IMR-90 (cell line): ENCODE results near the gene HIPK1. TPM values are rescaled to one million over a fixed set of nuclear protein-coding genes. Genes with fewer than 3 reads are reported as not detected.

Experiments
- ATAC-seq: fragments of 200-7000 bp; cut with Tn5 transposase; 2 replicates; pipeline ENCODE4 v1.9.1; 2020; ENCODE audit warnings: low read depth, mild to moderate bottlenecking, moderate library complexity
- BruUV-seq: library from RNA; stranded (reverse); fragments of 400-500 nt; replicated peaks from 2 replicates; lab custom pipeline; 2021; lab: Mats Ljungman, UMichigan
- CTCF ChIA-PET: fragments of 300-600 bp; formaldehyde crosslinking; extraction: SDS; loops from one replicate; lab custom pipeline; 2021; ENCODE audit warnings: antibody characterized with exemption; lab: Yijun Ruan, JAX
- POLR2A ChIA-PET: fragments of 300-600 bp; sonication (Branson Sonifier 250); formaldehyde crosslinking; loops from one replicate; lab custom pipeline; 2022; ENCODE audit warnings: antibody characterized with exemption; ENCODE audit not compliant: unreplicated experiment; lab: Charles Lee
- DNase-seq: peaks from one replicate; pipeline ENCODE4 v3.0.0; 2013
- H2AFZ ChIP-seq: replicated peaks from 2 replicates; pipeline ENCODE3; 2013; ENCODE audit warnings: low read length, mild to moderate bottlenecking; ENCODE audit not compliant: poor library complexity
- H2AK5ac ChIP-seq: 2 replicates; pipeline ENCODE4 v1.6.1; 2013; ENCODE audit warnings: low read depth, low read length, inconsistent platforms
- H2AK9ac ChIP-seq: replicated peaks from 2 replicates; pipeline ENCODE3; 2013; ENCODE audit warnings: mild to moderate bottlenecking, low read depth, low read length, moderate library complexity; ENCODE audit not compliant: poor library complexity
- H2BK120ac ChIP-seq: 2 replicates; pipeline ENCODE4 v1.6.1; 2013; ENCODE audit warnings: low read depth, low read length, inconsistent platforms
- H2BK15ac ChIP-seq: 3 replicates; pipeline ENCODE4 v1.6.1; 2013; ENCODE audit warnings: low read depth, low read length, inconsistent platforms
- H2BK20ac ChIP-seq: 2 replicates; pipeline ENCODE4 v1.6.1; 2013; ENCODE audit warnings: low read depth, mild to moderate bottlenecking, inconsistent platforms, low read length, moderate library complexity
- H2BK5ac ChIP-seq: 2 replicates; pipeline ENCODE4 v1.6.1; 2013; ENCODE audit warnings: mild to moderate bottlenecking, low read depth, low read length, inconsistent platforms; ENCODE audit not compliant: poor library complexity, severe bottlenecking
- H3K14ac ChIP-seq: replicated peaks from 2 replicates; pipeline ENCODE4 v1.6.1; 2013; ENCODE audit warnings: low read depth, low read length, inconsistent platforms
- H3K18ac ChIP-seq: 2 replicates; pipeline ENCODE4 v1.6.1; 2013; ENCODE audit warnings: low read depth, low read length, control low read depth
- H3K23ac ChIP-seq: 2 replicates; pipeline ENCODE4 v1.6.1; 2013; ENCODE audit warnings: low read depth, low read length, inconsistent platforms
- H3K27ac ChIP-seq: 2 replicates; pipeline ENCODE4 v1.5.1; 2013; ENCODE audit warnings: mild to moderate bottlenecking, control low read depth, low read length; ENCODE audit not compliant: insufficient read depth
- H3K27me3 ChIP-seq: 2 replicates; pipeline ENCODE4 v1.6.1; 2013; ENCODE audit warnings: low read length; ENCODE audit not compliant: control insufficient read depth, insufficient read depth
- H3K36me3 ChIP-seq: 2 replicates; pipeline ENCODE4 v1.6.1; 2013; ENCODE audit warnings: low read length, mixed read lengths; ENCODE audit not compliant: control insufficient read depth, insufficient read depth
- H3K4ac ChIP-seq: 2 replicates; pipeline ENCODE4 v1.6.1; 2013; ENCODE audit warnings: low read depth, low read length, inconsistent platforms
- H3K4me1 ChIP-seq: 2 replicates; pipeline ENCODE4 v1.6.1; 2013; ENCODE audit warnings: low read length, mixed read lengths; ENCODE audit not compliant: control insufficient read depth, insufficient read depth
- H3K4me2 ChIP-seq: 2 replicates; pipeline ENCODE4 v1.6.1; 2013; ENCODE audit warnings: low read depth, mild to moderate bottlenecking, control low read depth, low read length, moderate library complexity
- H3K4me3 ChIP-seq: 2 replicates; pipeline ENCODE4 v1.5.1; 2013; ENCODE audit warnings: low read depth, mild to moderate bottlenecking, control low read depth, low read length, moderate library complexity; ENCODE audit not compliant: insufficient read depth
- H3K56ac ChIP-seq: 2 replicates; pipeline ENCODE4 v1.6.1; 2013; ENCODE audit warnings: low read length, inconsistent platforms; ENCODE audit not compliant: insufficient read depth; ENCODE audit errors: extremely low read depth
- H3K79me1 ChIP-seq, 2 experiments: 2 replicates each; pipeline ENCODE4 v1.6.1; 2013; ENCODE audit warnings: low read length in 2 of 2, inconsistent platforms in 1 of 2, low read depth in 1 of 2
- H3K9ac ChIP-seq: 2 replicates; pipeline ENCODE4 v1.6.1; 2013; ENCODE audit warnings: low read depth, low read length, control low read depth
- H3K9me1 ChIP-seq: 2 replicates; pipeline ENCODE4 v1.6.1; 2013; ENCODE audit warnings: low read length, inconsistent platforms; ENCODE audit not compliant: insufficient read depth
- H3K9me3 ChIP-seq: 2 replicates; pipeline ENCODE4 v1.6.1; 2013; ENCODE audit warnings: low read length; ENCODE audit not compliant: control insufficient read depth, insufficient read depth
- H4K20me1 ChIP-seq: 2 replicates; pipeline ENCODE4 v1.6.1; 2013; ENCODE audit warnings: low read length, inconsistent platforms; ENCODE audit not compliant: insufficient read depth
- H4K5ac ChIP-seq: 2 replicates; pipeline ENCODE4 v1.6.1; 2013; ENCODE audit warnings: mild to moderate bottlenecking, low read depth, low read length, control low read depth
- H4K8ac ChIP-seq, 2 experiments: 2 replicates each; pipeline ENCODE4 v1.6.1; 2013; ENCODE audit warnings: low read depth in 2 of 2, low read length in 2 of 2, control low read depth in 1 of 2, inconsistent platforms in 1 of 2
- H4K91ac ChIP-seq: 2 replicates; pipeline ENCODE4 v1.6.1; 2013; ENCODE audit warnings: low read depth, low read length, inconsistent platforms; ENCODE audit not compliant: insufficient read depth
- BHLHE40 ChIP-seq: fragments of 150-350 bp; IDR thresholded peaks from 2 replicates; pipeline ENCODE4 v1.6.1; 2016; ENCODE audit warnings: mild to moderate bottlenecking, low read depth, low read length
- CEBPB ChIP-seq: IDR thresholded peaks from 2 replicates; pipeline ENCODE4 v1.6.1; 2012; ENCODE audit warnings: low read depth, low read length, improper control_type of control experiment
- CHD1 ChIP-seq: IDR thresholded peaks from 2 replicates; pipeline ENCODE4 v1.6.1; 2012; ENCODE audit warnings: low read depth, low read length, improper control_type of control experiment
- FOS ChIP-seq: fragments of 150-350 bp; IDR thresholded peaks from 2 replicates; pipeline ENCODE4 v1.6.1; 2016; ENCODE audit warnings: low read depth, low read length
- MAFK ChIP-seq: IDR thresholded peaks from 2 replicates; pipeline ENCODE4 v1.6.1; 2012; ENCODE audit warnings: low read depth, low read length, improper control_type of control experiment
- MAZ ChIP-seq: IDR thresholded peaks from 2 replicates; pipeline ENCODE4 v1.6.1; 2012; ENCODE audit warnings: low read depth, mild to moderate bottlenecking, low read length, improper control_type of control experiment, moderate library complexity, borderline replicate concordance
- MXI1 ChIP-seq: IDR thresholded peaks from 2 replicates; pipeline ENCODE4 v1.6.1; 2012; ENCODE audit warnings: low read depth, mild to moderate bottlenecking, low read length, moderate library complexity, borderline replicate concordance
- NFE2L2 ChIP-seq: fragments of 150-350 bp; IDR thresholded peaks from 2 replicates; pipeline ENCODE4 v1.6.1; 2016; ENCODE audit warnings: low read depth, mild to moderate bottlenecking, low read length
- POLR2A ChIP-seq: IDR thresholded peaks from 2 replicates; pipeline ENCODE4 v1.6.1; 2012; ENCODE audit warnings: mild to moderate bottlenecking, low read depth, low read length
- RAD21 ChIP-seq: IDR thresholded peaks from 2 replicates; pipeline ENCODE4 v1.6.1; 2012; ENCODE audit warnings: low read length, improper control_type of control experiment
- RCOR1 ChIP-seq: IDR thresholded peaks from 2 replicates; pipeline ENCODE4 v1.6.1; 2012; ENCODE audit warnings: mild to moderate bottlenecking, low read length, improper control_type of control experiment; ENCODE audit not compliant: insufficient replicate concordance
- RFX5 ChIP-seq: IDR thresholded peaks from 2 replicates; pipeline ENCODE4 v1.8.0; 2012; ENCODE audit warnings: low read depth, mild to moderate bottlenecking, low read length, moderate library complexity
- SMC3 ChIP-seq: fragments of 150-350 bp; IDR thresholded peaks from 2 replicates; pipeline ENCODE4 v1.6.1; 2016; ENCODE audit warnings: low read depth, mild to moderate bottlenecking, antibody characterized with exemption, low read length, moderate library complexity
- WGBS, 2 experiments: methylation state at CpG; one replicate each; pipeline versions ENCODE4 v1.1.5 to v1.1.7; 2013; ENCODE audit warnings: missing lambda C conversion rate in 2 of 2; ENCODE audit not compliant: insufficient read length in 1 of 2; ENCODE audit errors: extremely low coverage in 2 of 2; 5-methylcytosine and 5-hydroxymethylcytosine counted together
- dilution Hi-C: fragments of 300-500 bp; cut with HindIII; formaldehyde crosslinking; loops from one replicate; pipeline ENCODE4 v1.14.3; 2018; ENCODE audit warnings: low sequenced_read_pairs; ENCODE audit not compliant: unreplicated experiment
- in situ Hi-C: fragments of 300-500 bp; cut with MboI; formaldehyde crosslinking; loops from 3 replicates; pipeline ENCODE4 v1.14.3; 2019; ENCODE audit warnings: low sequenced_read_pairs, inconsistent platforms, mixed read lengths
- intact Hi-C: fragments of 100-400 bp; cut with micrococcal nuclease; formaldehyde crosslinking; loops from 2 replicates; pipeline ENCODE4 v1.10.0; 2022
- polyA plus RNA-seq, 3 experiments: library from polyadenylated mRNA; depleted of rRNA; stranded (reverse); fragments of >200 nt; gene quantifications; 2 replicates each; pipeline ENCODE4 v1.2.3, GENCODE V29; 2012; ENCODE audit warnings: low replicate concordance in 1 of 3
- total RNA-seq: library from RNA; depleted of rRNA; stranded (reverse); fragments of >200 nt; gene quantifications from 2 replicates; pipeline ENCODE4 v1.2.3, GENCODE V29; 2012
- TF ChIP-seq, protein P1 (sequence below): conservative IDR thresholded peaks from 2 replicates; pipeline ENCODE4 v1.5.1; 2012; ENCODE audit warnings: mild to moderate bottlenecking, low read depth, low read length, improper control_type of control experiment
- TF ChIP-seq, protein P2 (sequence below): fragments of 150-350 bp; IDR thresholded peaks from 2 replicates; pipeline ENCODE4 v1.6.1; 2016; ENCODE audit warnings: low read depth, mild to moderate bottlenecking, low read length, moderate library complexity, borderline replicate concordance
- TF ChIP-seq, protein P3 (sequence below): fragments of 150-350 bp; IDR thresholded peaks from 2 replicates; pipeline ENCODE4 v1.6.1; 2017; ENCODE audit warnings: mild to moderate bottlenecking, antibody characterized with exemption, low read length, low read depth

Gene HIPK1
- total and polyA plus RNA-seq, 2 of the 4 experiments (the other 2 are of a cell fraction): 15.3 to 33.9 TPM

DNA sequence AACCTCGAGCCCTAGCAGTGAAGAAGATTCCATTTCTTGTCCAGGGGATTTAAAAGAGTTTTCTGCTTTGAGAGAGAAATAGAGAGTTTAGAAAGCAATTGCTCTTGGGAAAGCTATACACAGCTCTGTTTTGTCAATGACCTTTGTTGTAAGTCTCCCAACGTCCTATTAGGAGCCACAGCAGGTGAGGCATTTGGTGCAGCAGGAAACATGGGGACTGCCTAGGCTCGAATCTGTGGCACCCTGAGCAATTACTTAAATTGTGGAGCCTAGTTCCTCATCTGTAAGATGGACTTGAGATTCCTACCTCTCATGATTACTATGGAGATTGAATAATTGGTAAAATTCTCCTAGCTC is 15.8 kb upstream of the HIPK1 start:
- no peak overlapping the region for H3K4me3 ChIP-seq
- H3K56ac ChIP-seq: peak overlapping the region; percentile 14; the same call in 1 of the 2 replicates
- no peaks in the 10 kb centered on the region for H3K9me3 ChIP-seq
- H3K14ac ChIP-seq: peak overlapping the region; percentile 78
- H4K5ac ChIP-seq: peak overlapping the region; percentile 28; the same call in 1 of the 2 replicates
- H4K20me1 ChIP-seq: no peaks in the 10 kb centered on the region
- peaks cover 6 to 30% of the 10 kb centered on the region in 2 experiments; a peak in 2 of 4 replicates for H3K79me1 ChIP-seq
- peak overlapping the region; percentile 74; the same call in 1 of the 2 replicates for H2BK20ac ChIP-seq
- peak overlapping the region; percentile 38; the same call in 1 of the 2 replicates for H4K91ac ChIP-seq
- H2BK120ac ChIP-seq: peak overlapping the region; percentile 86
- no peak overlapping the region; the same call in 1 of the 2 replicates for H3K9ac ChIP-seq
- H3K27me3 ChIP-seq: no peaks in the 10 kb centered on the region
- WGBS, 2 experiments: no CpG with 5 or more reads among the region's 3 CpGs
- CTCF ChIA-PET: no interaction called here
- H3K27ac ChIP-seq: peak overlapping the region; percentile 53; the same call in 1 of the 2 replicates
- H3K9me1 ChIP-seq: peaks cover 9% of the 10 kb centered on the region
- intact Hi-C loops: loop anchor here (2.0 kb wide), 1 partner anchor 16 kb away; the partner anchor contains the start of gene HIPK1
- H2BK15ac ChIP-seq: no peak overlapping the region; the same call in 1 of the 3 replicates
- peak overlapping the region; percentile 75 for H2AK9ac ChIP-seq
- peak overlapping the region in 1 of 2 experiments; percentile 82; a peak in 2 of 4 replicates for H4K8ac ChIP-seq
- H3K36me3 ChIP-seq: peaks cover 12% of the 10 kb centered on the region
- peak overlapping the region; percentile 18; the same call in 1 of the 2 replicates for H3K18ac ChIP-seq
- H2BK5ac ChIP-seq: peak overlapping the region; percentile 4
- H3K4ac ChIP-seq: peak overlapping the region; percentile 74
- TF ChIP-seq MXI1 (no peak), RAD21 (no peak), MAZ (no peak), BHLHE40 (no peak), CEBPB (no peak), MAFK (no peak), FOS (no peak), NFE2L2 (no peak), POLR2A (no peak), SMC3 (no peak), CHD1 (no peak), RCOR1 (no peak), RFX5 (no peak)
- TF ChIP-seq, protein P1, sequence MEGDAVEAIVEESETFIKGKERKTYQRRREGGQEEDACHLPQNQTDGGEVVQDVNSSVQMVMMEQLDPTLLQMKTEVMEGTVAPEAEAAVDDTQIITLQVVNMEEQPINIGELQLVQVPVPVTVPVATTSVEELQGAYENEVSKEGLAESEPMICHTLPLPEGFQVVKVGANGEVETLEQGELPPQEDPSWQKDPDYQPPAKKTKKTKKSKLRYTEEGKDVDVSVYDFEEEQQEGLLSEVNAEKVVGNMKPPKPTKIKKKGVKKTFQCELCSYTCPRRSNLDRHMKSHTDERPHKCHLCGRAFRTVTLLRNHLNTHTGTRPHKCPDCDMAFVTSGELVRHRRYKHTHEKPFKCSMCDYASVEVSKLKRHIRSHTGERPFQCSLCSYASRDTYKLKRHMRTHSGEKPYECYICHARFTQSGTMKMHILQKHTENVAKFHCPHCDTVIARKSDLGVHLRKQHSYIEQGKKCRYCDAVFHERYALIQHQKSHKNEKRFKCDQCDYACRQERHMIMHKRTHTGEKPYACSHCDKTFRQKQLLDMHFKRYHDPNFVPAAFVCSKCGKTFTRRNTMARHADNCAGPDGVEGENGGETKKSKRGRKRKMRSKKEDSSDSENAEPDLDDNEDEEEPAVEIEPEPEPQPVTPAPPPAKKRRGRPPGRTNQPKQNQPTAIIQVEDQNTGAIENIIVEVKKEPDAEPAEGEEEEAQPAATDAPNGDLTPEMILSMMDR: no peak
- TF ChIP-seq, protein P2, sequence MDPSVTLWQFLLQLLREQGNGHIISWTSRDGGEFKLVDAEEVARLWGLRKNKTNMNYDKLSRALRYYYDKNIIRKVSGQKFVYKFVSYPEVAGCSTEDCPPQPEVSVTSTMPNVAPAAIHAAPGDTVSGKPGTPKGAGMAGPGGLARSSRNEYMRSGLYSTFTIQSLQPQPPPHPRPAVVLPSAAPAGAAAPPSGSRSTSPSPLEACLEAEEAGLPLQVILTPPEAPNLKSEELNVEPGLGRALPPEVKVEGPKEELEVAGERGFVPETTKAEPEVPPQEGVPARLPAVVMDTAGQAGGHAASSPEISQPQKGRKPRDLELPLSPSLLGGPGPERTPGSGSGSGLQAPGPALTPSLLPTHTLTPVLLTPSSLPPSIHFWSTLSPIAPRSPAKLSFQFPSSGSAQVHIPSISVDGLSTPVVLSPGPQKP: no peak
- TF ChIP-seq, protein P3, sequence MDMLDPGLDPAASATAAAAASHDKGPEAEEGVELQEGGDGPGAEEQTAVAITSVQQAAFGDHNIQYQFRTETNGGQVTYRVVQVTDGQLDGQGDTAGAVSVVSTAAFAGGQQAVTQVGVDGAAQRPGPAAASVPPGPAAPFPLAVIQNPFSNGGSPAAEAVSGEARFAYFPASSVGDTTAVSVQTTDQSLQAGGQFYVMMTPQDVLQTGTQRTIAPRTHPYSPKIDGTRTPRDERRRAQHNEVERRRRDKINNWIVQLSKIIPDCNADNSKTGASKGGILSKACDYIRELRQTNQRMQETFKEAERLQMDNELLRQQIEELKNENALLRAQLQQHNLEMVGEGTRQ: no peak
- no peak overlapping the region; the same call in 1 of the 2 replicates for H2AK5ac ChIP-seq
- POLR2A ChIA-PET: interaction anchor here (1.4 kb wide), 1 partner anchor 9 kb away, joined by 6 read pairs; the partner anchor contains the start of gene AP4B1
- peak overlapping the region; percentile 49; the same call in 1 of the 2 replicates for H3K4me2 ChIP-seq
- peak overlapping the region; percentile 76 for H2AFZ ChIP-seq
- DNase-seq (no peak), ATAC-seq (no peak)
- dilution Hi-C loops: no loop called here
- in situ Hi-C loops: loop anchor here (25.0 kb wide), 1 partner anchor 776 kb away; no protein-coding TSS in a partner anchor
- H3K4me1 ChIP-seq: peaks cover 7% of the 10 kb centered on the region
- no peak overlapping the region for H3K23ac ChIP-seq
- no TSS peak for BruUV-seq
